Right lobe of liver (tissue), 6 donors: ENCODE measurements around the gene ZNF684. TPM values are rescaled to one million over a fixed set of nuclear protein-coding genes. Genes with fewer than 3 reads are reported as not detected.

Source experiments
- ATAC-seq, 4 donors: fragments of 200-7000 bp; cut with Tn5 transposase; one replicate each; pipeline ENCODE4 v1.9.1; 2020; ENCODE audit warnings: mild to moderate bottlenecking in 4 of 4, moderate library complexity in 4 of 4
- DNase-seq, 3 donors: peaks; one replicate each; pipeline ENCODE4 v3.0.0-alpha.2; 2020
- H3K27ac ChIP-seq, 3 donors: fragments of 200-600 bp; one replicate each; pipeline ENCODE4 v1.8.0; 2022
- H3K27me3 ChIP-seq, 2 donors: fragments of 200-600 bp; one replicate each; pipeline ENCODE4 v1.8.0; 2022
- H3K36me3 ChIP-seq, 4 donors: fragments of 200-600 bp; sonication (generic) in 1 of 4; one replicate each; pipeline versions ENCODE4 v1.5.1 to v1.8.0; 2017 to 2022; ENCODE audit warnings: control low read depth in 1 of 4
- H3K4me1 ChIP-seq, 4 donors: fragments of 200-600 bp; sonication (generic) in 1 of 4; one replicate each; pipeline versions ENCODE4 v1.5.1 to v1.8.0; 2017 to 2022; ENCODE audit warnings: control low read depth in 1 of 4
- H3K4me3 ChIP-seq, 3 donors: fragments of 200-600 bp; one replicate each; pipeline ENCODE4 v1.8.0; 2022
- H3K9me3 ChIP-seq, 4 donors: fragments of 200-600 bp; sonication (generic) in 1 of 4; one replicate each; pipeline versions ENCODE4 v1.5.1 to v1.8.0; 2017 to 2022; ENCODE audit warnings: control low read depth in 1 of 4
- POLR2A ChIP-seq: fragments of 450-650 bp; IDR thresholded peaks from one replicate; pipeline ENCODE4 v1.6.1; 2017; ENCODE audit warnings: antibody characterized with exemption, mild to moderate bottlenecking
- WGBS: methylation state at CpG from one replicate; pipeline ENCODE4 v1.1.6; 2018; ENCODE audit warnings: low coverage, low lambda C conversion rate; ENCODE audit not compliant: insufficient coverage; ENCODE audit errors: missing lambda C conversion rate; 5-methylcytosine and 5-hydroxymethylcytosine counted together
- intact Hi-C, 2 donors: fragments of 100-400 bp; cut with DNase I; formaldehyde crosslinking; loops; one replicate each; pipeline versions ENCODE4 v1.11.2 to v1.14.1; 2022
- total RNA-seq, 6 experiments: library from RNA; depleted of rRNA in 2 of 6; stranded (reverse); fragments of >200 nt in 2 of 6; fragmentation: NEBNext Ultra II Directional in 3 of 6; extraction: Animal tissue kit (Norgen Biotek cat#: 25700) in 3 of 6; gene quantifications; one replicate each; pipeline versions ENCODE4 v1.1.0 to v1.2.4, GENCODE V29; 2016 to 2023
- TF ChIP-seq, protein P1 (sequence below), 4 donors: fragments of 200-600 bp in 3 of 4; fragments of 450-650 bp in 1 of 4; IDR thresholded peaks; one replicate each; pipeline versions ENCODE4 v1.5.1 to v1.8.0; 2016 to 2022; ENCODE audit warnings: antibody characterized with exemption in 4 of 4, mild to moderate bottlenecking in 2 of 4
- donor health status: DM: no; HTN: yes; CAD: no.
- donor health status: DM: no; HTN: no; CAD: no.
- donor health status: DM: no; HTN: no; CAD: no.
- donor health status: DM: no; HTN: yes; CAD: no.
- donor health status: DM: no; HTN: yes; CAD: no.

Gene ZNF684
- total RNA-seq, 6 experiments from 2014 or later, result 6.0 to 11.0 (median 8.6) TPM

- no peak overlapping the region for H3K4me3 ChIP-seq
- WGBS, result 88% methylated on average over 2 of the region's 2 CpGs
- DNase-seq (no peak), ATAC-seq (no peak)
- no peaks in the 10 kb centered on the region for H3K27me3 ChIP-seq
- H3K27ac ChIP-seq, result no peak overlapping the region
- H3K4me1 ChIP-seq, result no peaks in the 10 kb centered on the region
- no peak for TF ChIP-seq POLR2A
- TF ChIP-seq, protein P1, sequence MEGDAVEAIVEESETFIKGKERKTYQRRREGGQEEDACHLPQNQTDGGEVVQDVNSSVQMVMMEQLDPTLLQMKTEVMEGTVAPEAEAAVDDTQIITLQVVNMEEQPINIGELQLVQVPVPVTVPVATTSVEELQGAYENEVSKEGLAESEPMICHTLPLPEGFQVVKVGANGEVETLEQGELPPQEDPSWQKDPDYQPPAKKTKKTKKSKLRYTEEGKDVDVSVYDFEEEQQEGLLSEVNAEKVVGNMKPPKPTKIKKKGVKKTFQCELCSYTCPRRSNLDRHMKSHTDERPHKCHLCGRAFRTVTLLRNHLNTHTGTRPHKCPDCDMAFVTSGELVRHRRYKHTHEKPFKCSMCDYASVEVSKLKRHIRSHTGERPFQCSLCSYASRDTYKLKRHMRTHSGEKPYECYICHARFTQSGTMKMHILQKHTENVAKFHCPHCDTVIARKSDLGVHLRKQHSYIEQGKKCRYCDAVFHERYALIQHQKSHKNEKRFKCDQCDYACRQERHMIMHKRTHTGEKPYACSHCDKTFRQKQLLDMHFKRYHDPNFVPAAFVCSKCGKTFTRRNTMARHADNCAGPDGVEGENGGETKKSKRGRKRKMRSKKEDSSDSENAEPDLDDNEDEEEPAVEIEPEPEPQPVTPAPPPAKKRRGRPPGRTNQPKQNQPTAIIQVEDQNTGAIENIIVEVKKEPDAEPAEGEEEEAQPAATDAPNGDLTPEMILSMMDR (IDR thresholded peaks at IDR 0.05), result no peak
- intact Hi-C loops, result no loop called here
- H3K9me3 ChIP-seq, result no peaks in the 10 kb centered on the region
- no peaks in the 10 kb centered on the region for H3K36me3 ChIP-seq
Measured at GRCh38 chr1:40582116-40582515, 50.7 kb downstream of the ZNF684 start.

DNA sequence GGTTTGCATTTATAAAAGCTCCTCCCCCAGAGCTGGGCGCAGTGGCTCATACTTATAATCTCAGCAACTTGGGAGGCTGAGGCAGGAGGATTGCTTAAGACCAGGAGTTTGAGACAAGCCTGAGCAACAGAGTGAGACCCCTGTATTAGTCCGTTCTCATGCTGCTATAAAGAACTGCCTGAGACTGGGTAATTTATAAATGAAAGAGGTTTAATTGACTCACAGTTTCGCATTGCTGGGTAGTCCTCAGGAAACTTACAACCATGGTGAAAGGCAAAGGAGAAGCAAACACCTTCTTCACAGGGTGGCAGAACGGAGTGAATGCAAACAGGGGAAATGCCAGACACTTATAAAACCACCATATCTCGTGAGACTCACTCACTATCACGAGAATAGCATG is 52.5 kb downstream of the ZNF684 start:
- H3K27ac ChIP-seq, result no peak overlapping the region
- DNase-seq (no peak), ATAC-seq (no peak)
- 68% methylated on average over 6 of the region's 6 CpGs for WGBS
- no peak for TF ChIP-seq POLR2A
- TF ChIP-seq, protein P1 (IDR thresholded peaks at IDR 0.05), result no peak
- no peaks in the 10 kb centered on the region for H3K36me3 ChIP-seq
- H3K4me3 ChIP-seq, result no peak overlapping the region
- no peaks in the 10 kb centered on the region for H3K4me1 ChIP-seq
- H3K9me3 ChIP-seq, result no peaks in the 10 kb centered on the region
- intact Hi-C loops, result no loop called here
- H3K27me3 ChIP-seq, result no peaks in the 10 kb centered on the region

GRCh38 chr1:40588586-40588985 is 57.1 kb downstream of the ZNF684 start:
- TF ChIP-seq, protein P1 (IDR thresholded peaks at IDR 0.05), result no peak
- TF ChIP-seq POLR2A, result no peak
- WGBS, result 40% methylated on average over 2 of the region's 2 CpGs
- DNase-seq (no peak), ATAC-seq (no peak)
- intact Hi-C loops, result no loop called here
- Histone ChIP-seq H3K9me3 (no peaks in the 10 kb centered on the region), H3K4me1 (no peaks in the 10 kb centered on the region), H3K36me3 (no peaks in the 10 kb centered on the region), H3K4me3 (no peak overlapping the region), H3K27me3 (no peaks in the 10 kb centered on the region), H3K27ac (no peak overlapping the region)

- DNase-seq (no peak), ATAC-seq (peak; percentile 39 to 66 (median 58))
- 40% methylated on average over 6 of the region's 6 CpGs for WGBS
- intact Hi-C loops, result no loop called here
- Histone ChIP-seq H3K9me3 (no peaks in the 10 kb centered on the region), H3K27ac (no peak overlapping the region), H3K4me1 (no peaks in the 10 kb centered on the region), H3K4me3 (no peak overlapping the region), H3K36me3 (no peaks in the 10 kb centered on the region), H3K27me3 (no peaks in the 10 kb centered on the region)
- TF ChIP-seq, protein P1 (IDR thresholded peaks at IDR 0.05), result peak; percentile 16 to 44 (median 21)
- TF ChIP-seq POLR2A, result no peak
Measured at GRCh38 chr1:40592107-40592803, 60.8 kb downstream of the ZNF684 start.
